Mammary epithelial cell (primary cell): ENCODE measurements around the gene PSMD2.

ENCODE experiments used
- CTCF ChIP-seq, 2 donors: IDR thresholded peaks in 1 of 2; conservative IDR thresholded peaks in 1 of 2; 2 replicates each; pipeline ENCODE4 v1.5.1; 2011 to 2012; ENCODE audit warnings: inconsistent platforms in 2 of 2, low read length in 2 of 2, mild to moderate bottlenecking in 2 of 2, control low read depth in 1 of 2, low read depth in 1 of 2; ENCODE audit not compliant: insufficient read depth in 1 of 2; ENCODE audit errors: extremely low read depth in 1 of 2
- EZH2 ChIP-seq: IDR thresholded peaks from 2 replicates; pipeline ENCODE4 v1.6.1; 2012; ENCODE audit warnings: low read length, inconsistent platforms, borderline replicate concordance

- no peak for TF ChIP-seq CTCF (conservative IDR thresholded peaks at IDR 0.05 in 1 of 2, IDR thresholded peaks at IDR 0.05 in 1 of 2; ENCODE audit: extremely low read depth in 1 of 2, insufficient read depth in 1 of 2, low read depth in 1 of 2, low read length in 2 of 2)
- peak; percentile 83 for TF ChIP-seq EZH2
These were observed 38.9 kb upstream of the PSMD2 start for GRCh38 chr3:184259878-184260723.
